CD4-positive, alpha-beta T cell treated with Interleukin-6 for 4 hours (primary cell): Measurements from ENCODE around the gene KCMF1.

Experiments used
- DNase-seq: peaks from one replicate; pipeline ENCODE4 v3.0.0-alpha.2; 2020; ENCODE audit warnings: mixed read lengths

The KCMF1 gene

DNA sequence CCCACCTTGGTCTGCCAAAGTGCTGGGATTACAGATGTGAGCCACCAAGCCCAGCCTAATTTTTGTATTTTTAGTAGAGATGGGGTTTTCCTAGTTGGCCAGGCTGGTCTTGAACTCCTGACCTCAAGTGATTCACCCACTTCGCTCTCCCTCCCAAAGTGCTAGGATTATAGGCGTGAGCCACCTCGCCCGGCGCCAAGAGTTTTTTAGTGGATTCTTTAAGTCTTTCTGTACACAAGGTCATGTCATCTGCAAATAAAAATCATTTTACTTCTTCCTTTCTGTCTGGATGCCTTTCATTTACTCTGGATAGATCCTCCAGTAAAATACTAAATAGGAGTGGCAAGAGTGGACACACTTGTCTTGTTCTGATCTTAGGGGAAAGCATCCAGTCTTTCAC, 61.7 kb downstream of the KCMF1 start:
- DNase-seq = no peak

DNA sequence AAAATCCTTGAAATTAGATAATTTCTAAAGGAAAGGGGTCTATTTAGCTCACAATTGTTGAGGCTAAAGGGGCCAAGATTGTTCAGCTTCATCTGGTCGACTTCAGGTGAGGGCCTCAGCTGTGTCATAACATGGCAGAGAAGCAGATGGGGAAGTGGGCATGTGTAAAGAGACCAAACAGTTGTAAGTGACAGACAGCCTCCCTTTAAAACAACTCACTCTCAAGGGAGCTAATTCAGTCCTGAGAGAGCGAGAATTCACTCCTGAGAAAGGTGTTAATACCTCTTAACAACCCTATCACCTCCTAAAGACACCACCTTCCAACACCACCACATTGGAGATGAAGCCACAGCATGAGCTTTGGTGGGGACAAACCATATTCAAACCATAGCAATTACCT, 62.4 kb downstream of the KCMF1 start:
- no peak for DNase-seq

DNA sequence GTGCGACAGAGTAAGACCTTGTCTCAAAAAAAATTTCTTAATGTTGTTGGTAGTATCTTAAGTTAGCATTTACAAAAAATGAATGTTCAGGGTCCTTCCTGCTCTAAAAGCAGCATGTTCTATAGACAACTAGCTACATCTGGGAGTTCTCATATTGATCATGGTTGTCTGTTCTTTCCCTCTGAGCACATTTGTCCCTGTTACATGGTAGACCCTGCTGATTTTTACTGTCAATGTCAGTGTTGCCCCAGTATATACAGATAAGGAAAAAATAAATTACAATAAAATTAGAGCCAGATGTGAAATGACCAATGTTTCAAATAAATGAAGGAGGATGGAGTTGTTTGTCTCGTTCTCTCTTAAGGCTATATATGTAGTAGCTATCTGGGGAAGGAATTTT, 63.2 kb downstream of the KCMF1 start:
- DNase-seq = no peak

DNA sequence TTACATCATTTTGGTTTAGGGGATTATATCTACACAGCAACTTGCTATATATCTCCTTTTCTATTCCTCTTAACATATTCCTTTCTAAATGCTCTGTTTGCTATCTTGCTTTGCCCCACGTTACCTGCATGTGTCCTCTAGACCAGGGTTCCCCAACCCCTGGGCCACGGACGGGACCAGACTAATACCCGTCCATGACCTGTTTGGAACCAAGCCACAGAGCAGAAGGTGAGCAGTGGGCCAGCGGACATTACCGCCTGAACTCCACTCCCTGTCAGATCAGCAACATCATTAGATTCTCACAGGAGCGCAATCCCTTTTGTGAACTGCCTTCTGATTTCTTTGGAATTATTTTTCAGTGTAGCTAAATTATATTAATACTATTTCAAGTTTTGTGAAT, 66.7 kb downstream of the KCMF1 start:
- no peak for DNase-seq

DNA sequence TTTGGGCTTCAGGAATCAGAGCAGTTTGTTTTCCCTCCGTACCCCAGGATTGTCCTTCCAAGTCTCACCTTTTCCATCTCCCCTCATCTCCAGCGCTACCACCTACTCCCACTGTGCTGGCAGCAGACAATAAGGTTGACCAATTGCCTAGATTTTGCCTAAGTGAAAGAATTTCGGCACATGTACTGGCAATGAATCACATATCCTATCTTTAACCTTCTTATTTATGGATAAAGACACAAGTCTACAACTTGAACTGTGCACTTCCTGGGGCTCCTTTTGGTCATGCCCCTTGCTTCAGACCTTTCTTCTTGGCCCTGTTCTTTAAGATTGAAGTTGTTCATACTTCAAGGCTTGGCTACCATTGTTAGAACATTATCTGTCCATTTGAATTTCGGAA, 71.4 kb downstream of the KCMF1 start:
- no peak for DNase-seq

DNA sequence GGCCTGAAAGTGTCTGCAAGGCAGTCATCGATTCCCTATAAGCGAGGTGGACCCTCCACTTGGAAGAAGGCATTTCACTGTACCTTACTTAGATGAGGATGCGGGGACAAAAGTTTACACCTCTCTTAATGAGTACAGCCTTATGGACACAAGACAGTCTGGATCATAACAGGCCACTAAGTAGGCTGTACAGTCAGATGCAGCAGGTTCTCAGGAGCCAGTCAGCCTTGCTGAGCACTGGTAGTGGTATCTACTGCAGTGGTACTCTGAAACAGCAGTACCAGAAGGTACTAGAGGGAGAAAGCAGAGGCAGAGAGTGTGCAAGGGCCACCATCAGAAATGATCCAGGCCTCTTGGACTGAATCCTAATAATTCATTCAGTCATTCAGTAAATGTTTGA, 77.6 kb downstream of the KCMF1 start:
- no peak for DNase-seq

DNA sequence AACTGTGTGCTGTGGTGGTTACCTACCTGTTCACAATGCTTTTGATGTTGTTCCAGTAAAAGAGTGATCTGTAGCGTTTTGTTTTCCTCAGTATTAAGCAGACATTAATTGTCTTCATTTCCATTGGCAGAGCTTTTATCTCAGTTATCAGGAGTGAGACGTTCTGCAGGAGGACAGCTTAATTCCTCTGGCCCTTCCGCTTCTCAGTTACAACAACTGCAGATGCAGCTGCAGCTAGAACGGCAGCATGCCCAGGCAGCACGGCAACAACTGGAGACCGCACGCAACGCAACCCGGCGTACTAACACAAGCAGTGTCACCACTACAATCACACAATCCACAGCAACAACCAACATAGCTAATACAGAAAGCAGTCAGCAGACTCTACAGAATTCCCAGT, 78.3 kb downstream of the KCMF1 start:
- no peak for DNase-seq

DNA sequence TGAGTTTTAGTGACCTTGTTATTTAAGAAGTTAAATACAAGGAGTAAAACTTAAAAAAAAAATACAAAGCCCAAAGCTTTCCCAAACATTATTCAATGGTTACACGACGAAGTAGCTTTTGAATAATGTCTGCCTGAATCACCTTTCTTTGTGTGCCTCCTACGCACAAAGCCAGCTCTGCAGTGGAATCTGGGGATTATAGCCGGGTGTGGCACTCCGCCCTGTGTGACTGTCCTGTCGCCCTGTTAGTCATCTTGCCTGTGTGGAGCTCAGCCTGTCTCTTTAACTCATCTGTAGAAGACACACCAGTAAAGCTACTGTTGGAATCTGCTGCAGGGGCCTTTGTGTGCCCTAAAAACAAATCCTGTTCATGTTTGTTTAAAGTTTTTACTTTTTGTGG, 82.8 kb downstream of the KCMF1 start:
- DNase-seq = peak; percentile 8

DNA sequence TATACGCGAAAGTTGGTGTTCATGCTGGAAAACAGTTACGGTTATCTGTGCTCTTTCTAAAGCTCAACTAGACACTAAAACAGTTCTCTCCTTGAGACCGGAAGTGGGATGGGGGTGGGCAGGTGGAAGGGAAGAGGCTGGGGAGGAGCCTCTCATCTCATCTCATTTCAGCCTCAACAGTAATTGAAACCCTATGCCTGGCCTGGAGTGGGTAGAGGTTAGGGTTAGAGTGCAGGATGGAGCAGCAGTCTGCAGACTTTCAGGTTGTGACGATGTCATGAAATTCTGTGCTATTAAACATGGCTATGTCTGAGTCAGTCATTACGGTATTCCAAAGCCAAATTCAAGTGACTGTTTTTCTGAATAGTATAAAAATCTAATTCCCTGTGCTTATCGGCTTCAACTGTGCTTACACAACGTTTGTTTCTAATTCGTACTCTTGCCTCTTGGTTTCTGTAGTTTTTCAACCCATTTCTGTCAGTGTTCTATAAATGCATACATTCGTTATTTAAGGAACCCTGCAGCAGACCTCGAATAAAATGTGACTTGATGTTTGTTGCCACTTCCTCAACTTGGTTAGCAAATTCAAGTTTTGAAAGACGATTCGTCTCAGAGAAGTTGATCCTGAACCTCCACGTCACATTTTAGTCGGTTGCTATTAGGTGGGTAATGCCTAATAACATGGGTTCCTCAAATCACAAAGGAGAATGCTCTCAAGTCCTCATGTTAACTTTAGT, 86.4 kb downstream of the KCMF1 start:
- DNase-seq = peak; percentile 26

DNA sequence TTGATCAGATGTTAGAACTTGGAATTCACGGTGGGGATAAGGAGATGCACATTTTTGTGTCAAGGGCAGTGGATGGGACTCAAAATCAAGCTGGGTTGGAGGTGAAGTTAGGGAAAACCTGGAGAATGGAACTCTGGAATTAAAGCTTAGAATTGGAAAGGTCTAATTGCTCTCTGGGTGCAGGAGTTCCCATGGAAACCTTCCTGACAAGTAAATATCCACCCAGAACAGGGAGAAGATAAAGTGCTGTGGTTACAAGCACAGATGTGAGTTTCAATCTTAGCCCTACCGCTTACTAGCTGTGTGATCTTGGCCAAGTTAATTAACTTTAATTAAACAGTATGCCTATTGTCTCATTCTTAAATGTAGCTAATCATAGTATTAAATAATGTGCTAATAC, 90.9 kb downstream of the KCMF1 start:
- no peak for DNase-seq

DNA sequence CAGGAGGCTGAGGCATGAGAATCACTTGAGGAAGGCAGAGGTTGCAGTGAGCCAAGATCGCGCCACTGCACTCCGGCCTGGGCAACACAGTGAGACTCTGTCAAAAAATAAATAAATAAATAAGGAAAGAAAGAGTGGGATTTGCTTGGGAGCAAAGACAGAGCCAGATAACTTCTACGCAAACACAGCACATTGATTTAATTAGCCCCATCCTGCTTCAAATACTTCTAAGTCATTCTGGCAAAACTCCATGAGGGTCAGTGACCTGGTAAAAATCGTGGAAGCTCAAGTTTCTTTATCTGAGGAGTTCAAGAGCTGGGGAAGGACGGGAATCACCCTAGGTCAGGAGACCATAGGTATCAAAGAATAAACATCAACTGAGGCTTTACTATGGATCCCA, 91.6 kb downstream of the KCMF1 start:
- DNase-seq = no peak

DNA sequence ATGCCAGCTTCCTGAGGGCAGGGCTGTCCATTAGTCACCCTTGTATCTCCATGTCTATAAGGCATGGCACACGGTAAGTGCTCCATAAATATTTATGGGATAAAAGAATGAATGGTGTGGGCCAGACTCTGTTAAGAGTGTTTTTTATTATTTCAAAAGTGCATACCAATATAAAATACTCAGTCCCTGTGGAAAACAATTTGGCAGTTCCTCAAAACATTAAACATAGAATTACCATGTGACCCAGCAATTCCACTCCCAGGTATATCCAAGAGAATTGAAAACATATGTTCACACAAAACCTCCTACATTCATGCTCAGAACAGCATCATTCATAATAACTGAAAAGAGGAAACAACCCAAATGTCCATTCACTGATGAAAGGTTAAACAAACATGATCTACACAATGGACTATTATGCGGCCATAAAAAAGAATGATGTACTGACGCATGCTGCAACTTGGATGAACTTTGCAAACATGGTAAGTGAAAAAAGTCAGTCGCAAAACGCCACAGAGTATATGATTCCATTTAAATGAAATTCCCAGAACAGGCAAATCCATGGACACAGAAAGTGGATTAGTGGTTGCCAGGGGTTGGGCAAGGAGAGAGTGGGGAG, 93.1 kb downstream of the KCMF1 start:
- no peak for DNase-seq

DNA sequence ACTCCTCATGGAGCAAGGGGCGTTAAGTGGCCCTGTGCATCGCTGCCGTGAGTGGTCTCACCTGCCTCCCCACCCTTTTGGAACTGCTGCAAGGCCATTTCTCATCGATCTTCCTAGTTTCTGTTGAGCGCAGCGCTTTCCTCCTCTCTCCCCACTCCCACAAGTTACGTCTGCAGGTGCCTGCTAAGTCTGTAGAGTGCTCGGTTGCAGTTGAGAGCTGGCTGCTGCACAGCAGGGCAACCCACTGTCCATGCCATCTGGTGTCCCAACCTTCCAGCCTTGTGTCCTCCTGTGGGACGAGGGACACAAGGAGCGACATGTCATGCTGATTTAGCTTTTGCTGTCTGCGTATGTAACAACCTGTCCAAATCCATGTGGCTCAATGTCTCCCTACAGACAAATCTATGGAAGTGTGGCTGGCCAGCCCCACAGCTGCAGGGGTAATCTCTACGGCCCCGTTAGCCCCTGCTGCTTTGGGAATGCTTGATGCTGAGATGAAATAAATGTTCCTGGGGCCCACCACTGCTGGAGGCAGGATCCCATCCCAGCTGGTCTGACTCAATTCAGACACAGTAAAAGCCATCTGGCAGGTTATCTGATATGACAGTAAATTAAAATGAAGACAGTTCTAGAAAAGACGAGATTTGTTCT, 94.1 kb downstream of the KCMF1 start:
- no peak for DNase-seq

DNA sequence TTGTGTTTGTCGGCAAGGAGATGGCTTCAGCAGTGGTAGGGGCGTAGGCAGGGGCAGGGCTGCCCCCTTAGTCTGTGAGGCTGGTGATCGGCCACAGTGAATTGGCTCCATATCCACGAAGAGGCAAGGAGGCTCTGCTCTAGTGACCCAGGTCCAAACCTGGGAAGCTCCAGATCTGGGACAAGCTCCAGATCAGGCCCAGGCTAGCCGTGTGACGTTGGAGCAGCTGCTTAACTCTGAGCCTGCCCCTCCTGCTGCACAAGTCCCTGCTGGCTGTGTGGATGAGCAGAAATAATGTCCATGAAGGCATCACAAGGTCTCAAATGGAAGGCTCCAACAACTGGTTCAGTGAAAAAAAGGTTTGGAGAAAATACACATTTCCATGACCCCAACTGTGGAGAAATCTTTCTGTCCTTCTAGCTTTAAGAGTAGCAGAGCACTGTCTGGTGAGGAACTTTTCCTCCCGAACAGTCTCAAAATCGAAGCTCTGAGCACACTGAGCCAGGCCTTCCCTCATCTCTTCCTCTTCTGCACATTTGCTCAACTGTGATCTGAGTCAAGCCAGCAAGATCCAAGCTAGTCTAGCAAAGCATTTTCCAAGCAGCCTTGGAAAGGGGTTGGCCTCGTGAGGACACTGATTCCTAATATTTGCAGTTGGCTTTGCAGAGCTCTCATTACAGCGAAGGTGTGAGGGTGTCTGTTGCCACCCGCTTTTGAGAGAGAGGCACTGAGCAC, 95.2 kb downstream of the KCMF1 start:
- DNase-seq = no peak

DNA sequence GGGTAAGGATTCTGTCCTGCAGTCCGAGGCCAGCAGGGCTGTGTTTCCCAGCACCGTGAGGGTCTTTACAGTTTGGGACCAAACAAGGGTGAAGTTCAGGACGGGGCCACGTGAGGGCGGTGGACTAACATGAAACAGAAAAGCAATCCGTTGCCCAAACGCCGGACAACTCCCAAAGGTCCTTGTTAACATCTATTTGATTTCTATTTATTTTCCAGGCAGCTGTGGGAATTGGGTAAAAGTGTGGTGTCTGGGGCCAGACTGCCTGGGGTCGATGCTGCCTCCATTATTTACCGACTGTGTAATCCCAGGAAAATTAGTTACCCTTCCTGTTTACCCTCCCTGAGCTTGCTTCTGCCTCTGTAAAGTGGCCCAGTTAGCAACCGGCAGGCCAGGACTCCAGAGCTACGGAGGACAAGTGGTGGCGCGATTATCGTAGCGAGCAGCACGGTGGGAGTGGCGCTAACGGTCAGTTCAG, 96.0 kb downstream of the KCMF1 start:
- peak; percentile 30 for DNase-seq

DNA sequence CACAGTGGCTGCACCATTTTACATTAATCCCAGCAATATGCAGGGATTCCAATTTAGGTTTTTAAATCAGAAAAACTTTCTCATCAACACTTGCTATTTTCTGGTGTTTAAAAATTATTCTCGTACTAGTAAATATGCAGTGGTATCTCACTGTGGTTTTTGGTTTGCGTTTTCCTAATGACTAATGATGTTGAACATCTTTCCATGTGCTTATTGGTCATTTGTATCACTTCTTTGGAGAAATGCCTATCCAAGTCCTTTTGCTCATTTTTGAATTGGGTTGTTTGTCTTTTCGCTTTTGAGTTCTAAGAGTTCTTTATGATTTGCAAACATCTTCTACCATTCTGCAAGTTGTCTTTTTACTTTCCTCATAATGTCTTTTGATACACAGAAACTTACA, 100.1 kb downstream of the KCMF1 start:
- DNase-seq = no peak

DNA sequence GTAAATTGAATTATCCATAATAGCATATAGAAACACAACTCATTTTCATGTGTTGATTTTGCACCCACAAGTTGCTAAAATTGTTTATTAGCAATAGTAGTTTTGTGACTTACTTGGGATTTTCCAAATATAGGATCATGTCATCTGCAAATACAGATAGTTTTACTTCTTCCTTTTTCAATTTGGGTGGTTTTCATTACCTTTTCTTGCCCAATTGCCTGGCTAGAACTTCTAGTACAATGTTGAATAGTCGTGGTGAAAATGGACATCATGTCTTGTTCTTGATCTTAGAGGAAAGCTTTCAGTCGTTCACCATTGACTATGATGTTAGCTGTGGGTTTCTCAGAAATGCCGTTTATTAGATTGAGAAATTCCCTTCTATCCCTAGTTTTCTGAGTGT, 102.1 kb downstream of the KCMF1 start:
- no peak for DNase-seq

DNA sequence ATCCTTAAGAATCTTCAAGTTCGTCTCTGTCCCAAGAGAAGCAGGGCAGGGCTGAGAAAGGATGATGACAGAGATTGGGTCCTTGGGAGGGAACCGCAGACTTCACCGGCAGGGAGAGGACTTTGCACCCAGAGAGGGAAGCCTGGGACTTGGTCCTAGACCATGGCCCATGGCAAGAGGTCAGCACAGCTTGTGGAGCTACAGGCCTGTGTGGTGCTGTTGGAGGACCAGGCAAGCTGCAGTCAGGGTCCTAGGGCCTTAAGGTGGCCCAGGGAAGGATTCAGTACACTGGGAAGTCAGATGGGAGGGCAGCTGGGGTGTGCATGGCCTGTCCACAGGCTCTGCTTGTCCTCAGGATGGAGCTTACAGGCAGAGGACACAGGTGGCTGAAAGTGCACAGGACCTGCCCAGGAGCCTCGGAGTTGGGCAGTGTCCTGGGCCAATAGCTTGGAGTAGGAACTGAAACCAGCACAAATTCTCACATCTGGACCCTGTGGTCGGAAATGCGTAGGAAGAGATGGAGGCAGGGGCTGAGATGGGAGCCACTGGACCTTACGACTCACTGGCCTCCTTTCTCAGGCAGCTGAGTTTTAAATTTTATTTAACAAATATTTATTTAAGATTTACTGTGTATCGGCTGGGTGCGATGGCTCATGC, 105.8 kb downstream of the KCMF1 start:
- DNase-seq = no peak

DNA sequence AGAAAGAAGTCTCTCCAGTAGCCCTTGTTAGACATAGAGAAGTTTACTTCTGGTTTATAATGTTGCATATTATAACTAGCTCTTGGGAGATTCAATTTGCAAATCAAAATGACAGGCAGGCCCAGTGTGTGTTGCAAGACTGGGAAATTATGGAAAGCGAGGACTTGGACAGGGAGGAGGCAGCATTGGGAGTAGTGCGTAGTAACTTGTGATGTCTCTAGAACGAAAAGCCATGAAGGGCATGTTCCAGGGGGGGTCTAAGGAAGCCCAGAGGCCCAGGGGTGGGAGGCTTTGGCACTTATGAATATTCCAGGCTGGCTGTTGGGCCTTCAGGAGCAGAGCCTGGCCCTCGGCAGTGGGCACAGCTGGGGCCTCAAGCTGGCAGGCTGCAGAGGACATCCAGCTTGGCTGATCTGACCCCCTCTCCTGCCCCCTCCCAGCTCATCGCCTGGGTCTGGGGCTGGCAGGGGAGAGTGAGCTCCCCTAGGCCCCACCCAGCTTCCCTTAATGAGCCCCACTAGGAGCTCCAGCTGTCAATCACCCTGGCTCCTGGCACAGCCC, 107.0 kb downstream of the KCMF1 start:
- DNase-seq = no peak

DNA sequence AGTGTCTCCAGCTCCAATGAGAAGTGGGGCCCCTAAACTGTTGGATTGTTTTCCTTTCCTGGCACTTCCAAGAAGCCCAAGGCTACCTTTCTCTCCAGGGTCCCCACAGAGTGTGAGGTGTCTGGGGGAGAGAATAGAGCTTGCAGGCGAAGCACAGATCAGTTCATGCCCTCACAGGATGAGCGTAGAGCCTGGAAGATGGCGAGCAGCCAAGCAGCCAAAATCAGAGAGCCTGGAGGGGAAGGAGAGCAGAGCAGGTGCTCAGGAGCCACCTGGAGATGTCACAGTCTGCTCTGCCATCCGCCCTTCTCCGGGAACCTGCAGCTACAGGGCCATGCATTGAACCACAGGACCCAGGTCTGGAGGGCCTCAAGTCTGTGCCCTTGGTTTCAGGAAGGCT, 107.6 kb downstream of the KCMF1 start:
- DNase-seq = no peak

DNA sequence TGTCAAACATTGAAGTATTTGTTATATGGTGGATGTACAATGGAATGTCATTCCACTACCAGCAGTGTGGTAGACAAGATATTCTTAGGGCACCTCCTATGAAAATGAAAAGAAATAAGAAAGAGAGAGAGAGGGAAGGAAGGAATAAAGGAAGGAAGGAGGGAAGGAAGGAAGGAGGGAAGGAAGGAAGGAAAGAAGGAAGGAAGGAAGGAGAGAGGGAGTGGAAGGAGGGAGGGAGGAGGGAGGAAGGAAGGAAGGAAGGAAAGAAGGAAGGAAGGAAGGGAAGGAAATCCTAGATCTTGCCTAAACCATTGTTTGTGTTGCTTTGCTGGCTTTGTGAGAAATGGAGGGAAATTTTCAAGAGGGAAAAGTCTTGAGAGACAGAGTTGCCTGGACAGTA, 112.1 kb downstream of the KCMF1 start:
- no peak for DNase-seq

DNA sequence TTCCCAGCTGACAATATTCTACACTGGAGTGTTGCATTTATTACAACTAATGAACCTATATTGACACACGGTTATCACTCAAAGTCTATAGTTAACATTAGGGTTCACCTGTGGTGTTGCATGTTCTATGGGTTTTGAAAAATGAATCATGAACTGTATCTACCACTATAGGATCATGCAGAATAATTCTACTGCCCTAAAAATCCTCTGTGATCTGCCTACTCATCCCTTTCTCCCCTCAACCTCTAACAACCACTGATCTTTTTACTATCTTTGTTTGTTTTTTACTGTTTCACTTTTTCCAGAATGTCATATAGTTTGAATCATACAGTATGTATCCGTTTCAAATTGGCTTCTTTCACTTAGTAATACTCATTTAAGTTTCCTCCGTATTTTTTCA, 114.6 kb downstream of the KCMF1 start:
- no peak for DNase-seq

DNA sequence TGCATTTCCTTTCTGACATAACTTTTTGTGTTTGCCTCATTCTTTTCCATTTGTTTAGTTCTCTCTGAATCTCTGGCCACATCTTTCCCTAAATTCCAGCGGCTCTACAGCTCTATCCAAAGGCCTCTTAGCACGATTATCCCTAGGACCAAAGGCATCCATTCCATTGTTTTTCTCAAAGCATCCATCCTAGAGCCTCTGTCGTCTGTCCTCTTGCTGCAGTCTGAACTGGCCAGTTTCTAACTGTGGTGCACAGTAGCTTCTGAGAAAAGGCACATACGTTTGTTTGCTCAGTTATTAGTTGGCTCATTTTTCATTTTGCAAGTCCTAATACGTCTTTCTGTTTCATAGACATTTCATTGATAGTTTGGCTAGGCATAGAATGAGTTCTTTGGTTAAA, 116.6 kb downstream of the KCMF1 start:
- DNase-seq = no peak
